ENCODE results near the gene GPR34.
"Not testable (repeated sequence)": the region's sequence is repeated elsewhere in the genome, so short reads cannot be mapped to it uniquely, and the experiment has no call there.

Gene GPR34, protein sequence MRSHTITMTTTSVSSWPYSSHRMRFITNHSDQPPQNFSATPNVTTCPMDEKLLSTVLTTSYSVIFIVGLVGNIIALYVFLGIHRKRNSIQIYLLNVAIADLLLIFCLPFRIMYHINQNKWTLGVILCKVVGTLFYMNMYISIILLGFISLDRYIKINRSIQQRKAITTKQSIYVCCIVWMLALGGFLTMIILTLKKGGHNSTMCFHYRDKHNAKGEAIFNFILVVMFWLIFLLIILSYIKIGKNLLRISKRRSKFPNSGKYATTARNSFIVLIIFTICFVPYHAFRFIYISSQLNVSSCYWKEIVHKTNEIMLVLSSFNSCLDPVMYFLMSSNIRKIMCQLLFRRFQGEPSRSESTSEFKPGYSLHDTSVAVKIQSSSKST

DNA sequence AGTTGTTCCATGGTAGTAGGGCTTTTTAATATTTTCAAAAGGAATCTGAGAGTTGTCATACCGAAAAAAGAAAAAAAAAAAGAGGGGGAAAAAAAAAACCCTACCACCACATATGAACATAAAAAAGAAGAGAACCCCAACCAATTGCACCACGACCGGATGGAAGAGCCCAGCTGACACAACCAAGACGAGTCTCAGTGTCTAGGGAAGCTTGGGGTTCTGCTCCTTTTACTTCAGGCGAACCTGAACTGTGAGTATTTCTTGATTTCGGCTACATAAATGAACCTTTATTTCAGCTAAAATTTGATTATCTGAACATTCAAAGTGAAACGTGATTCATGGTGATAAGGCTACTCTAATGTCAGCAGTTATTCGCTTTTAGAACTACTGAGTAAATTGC, at the start of gene GPR34:
Gene GPR34 (plus strand): TSS at position 139 of the 400 bp plus-strand sequence. CDS start 6,661 bp downstream, outside the sequence.
- no peak for DNase-seq

GRCh38 chrX:41646201-41646600, 42.6 kb upstream of the GPR34 start:
- not testable (repeated sequence) for DNase-seq

- DNase-seq = no peak
These were observed 35.6 kb upstream of the GPR34 start for GRCh38 chrX:41653125-41653524.

DNA sequence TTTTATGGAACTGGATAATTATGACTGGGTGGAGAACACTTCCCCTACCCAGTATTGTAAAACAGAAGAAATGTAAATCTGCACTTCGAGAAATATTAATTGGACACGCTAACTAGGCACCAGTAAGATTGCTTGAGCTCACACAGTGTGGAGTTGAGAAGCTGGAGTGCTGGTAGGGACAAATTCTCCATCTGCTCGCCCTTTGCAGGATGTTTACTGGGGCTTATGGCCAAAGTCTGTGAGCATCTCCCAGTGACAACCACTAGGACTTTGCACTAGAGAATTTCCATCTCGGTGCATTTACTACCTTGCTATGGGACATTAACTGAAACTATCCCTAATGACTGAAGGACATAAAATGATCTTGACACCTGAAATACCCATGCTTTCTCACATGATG, 33.7 kb upstream of the GPR34 start:
- DNase-seq = no peak

GRCh38 chrX:41655631-41656030, 33.1 kb upstream of the GPR34 start:
- no peak for DNase-seq

DNA sequence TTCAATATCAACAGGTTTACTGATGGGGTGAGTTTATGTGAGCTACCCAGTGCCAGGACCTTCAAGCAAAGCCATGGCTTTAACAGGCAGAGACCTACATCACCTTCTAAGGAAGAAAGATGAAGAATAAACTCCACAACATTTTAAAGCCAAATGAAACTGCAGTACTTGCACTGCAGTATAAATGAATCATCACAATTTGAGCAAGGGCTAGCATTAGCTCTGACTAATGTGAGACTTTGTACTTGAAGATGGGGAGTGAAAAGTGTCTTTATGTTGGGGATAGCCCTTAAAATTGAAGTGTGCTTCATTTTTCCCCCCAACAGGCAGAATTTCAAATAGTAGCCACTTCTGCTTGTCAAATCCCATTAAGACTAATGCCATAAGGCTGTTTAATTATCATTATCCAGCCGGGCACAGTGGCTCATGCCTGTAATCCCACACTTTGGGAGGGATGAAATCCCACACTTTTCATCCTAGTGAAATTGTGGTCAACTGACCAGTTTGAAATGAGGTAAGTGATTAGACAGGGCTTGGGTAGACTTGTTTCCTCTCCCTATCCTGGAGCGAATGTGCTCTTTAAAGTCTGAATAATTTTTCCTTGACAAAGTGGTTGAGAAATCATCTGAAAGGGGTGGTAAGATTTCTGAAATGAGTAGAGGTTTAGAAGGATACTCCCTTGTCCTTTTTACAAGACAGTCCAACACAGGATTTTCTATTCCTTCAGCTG, 27.2 kb upstream of the GPR34 start:
- DNase-seq = no peak

GRCh38 chrX:41664375-41664901, 24.3 kb upstream of the GPR34 start:
- DNase-seq = no peak

DNA sequence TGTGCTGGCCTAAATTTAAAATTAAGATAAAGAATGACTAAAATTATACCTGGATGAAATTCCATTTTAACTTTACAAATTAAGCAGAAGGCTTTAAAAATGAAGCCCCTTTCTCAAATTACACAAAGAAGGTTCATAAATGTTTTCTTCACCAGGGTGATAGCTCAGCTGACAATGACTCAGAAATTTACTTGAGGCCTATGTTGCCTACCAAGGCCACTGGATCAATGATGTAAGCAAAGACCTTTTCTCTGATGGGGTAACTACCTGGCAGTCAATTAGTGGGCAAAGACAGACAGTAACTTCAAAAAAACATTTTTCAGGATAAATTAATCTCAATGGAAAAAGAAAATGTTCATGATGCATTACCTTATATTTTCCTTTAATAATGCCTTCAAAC, 23.9 kb upstream of the GPR34 start:
- DNase-seq = no peak

- no peak for DNase-seq
These were observed 23.1 kb upstream of the GPR34 start for GRCh38 chrX:41665686-41666085.

GRCh38 chrX:41666251-41666650, 22.5 kb upstream of the GPR34 start:
- no peak for DNase-seq

DNA sequence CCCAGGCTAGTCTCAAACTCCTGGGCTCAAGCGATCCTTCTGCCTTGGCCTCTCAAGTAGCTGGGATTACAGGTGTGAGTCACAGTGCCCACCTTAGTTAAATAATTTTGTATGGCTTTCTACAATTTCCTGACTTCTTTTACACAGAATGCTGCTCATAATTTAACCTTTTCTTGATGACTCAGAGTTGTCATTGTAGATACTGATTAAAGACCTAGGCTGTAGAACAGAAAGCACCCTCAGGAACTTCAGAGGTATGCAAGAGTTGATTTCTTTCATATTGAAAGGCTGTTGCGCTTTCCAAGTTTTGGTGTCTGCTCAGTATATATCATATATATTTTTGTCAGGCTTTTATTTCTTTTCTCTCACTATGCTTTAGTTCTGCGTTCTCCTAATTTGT, 21.1 kb upstream of the GPR34 start:
- no peak for DNase-seq

- DNase-seq = no peak
These were observed 18.7 kb upstream of the GPR34 start for GRCh38 chrX:41670112-41670511.

DNA sequence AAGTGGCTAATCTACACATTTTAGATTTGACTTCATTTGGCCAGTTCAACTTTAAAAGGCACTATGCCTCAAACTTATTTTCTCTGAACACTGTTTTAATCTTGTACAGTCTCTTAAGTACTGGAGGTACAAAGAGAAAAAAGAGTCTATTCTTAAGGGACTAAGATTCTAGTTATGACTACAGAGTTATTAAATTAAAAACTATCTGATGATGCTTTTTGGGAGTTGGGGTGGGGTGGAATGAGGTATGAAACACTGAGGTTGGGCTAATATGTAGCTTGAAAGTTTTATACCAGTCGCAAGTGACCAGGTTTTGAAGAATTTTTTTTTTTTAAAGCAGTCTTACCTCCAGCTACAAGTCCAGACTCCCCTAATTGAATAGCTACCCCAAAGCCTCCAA, 17.7 kb upstream of the GPR34 start:
- DNase-seq = no peak

DNA sequence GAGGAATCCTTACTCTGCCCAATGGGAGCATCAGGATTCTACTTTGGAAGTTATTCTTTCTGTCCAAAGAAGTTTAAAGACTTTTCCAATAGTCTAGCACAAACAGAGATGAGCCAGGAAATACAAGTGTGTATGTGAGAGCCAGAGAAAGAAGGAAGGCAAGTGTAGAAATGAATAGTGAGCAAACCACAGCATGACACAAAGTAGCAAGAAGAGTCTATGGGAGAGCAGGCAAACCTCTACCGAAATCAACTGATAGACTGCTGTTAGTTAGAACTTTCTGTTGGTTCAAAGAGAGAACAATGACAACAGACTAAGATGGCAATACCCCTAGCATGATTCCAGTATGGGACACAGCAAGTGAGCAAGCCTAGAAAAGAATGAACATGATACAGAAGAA, 16.1 kb upstream of the GPR34 start:
- DNase-seq = no peak

DNA sequence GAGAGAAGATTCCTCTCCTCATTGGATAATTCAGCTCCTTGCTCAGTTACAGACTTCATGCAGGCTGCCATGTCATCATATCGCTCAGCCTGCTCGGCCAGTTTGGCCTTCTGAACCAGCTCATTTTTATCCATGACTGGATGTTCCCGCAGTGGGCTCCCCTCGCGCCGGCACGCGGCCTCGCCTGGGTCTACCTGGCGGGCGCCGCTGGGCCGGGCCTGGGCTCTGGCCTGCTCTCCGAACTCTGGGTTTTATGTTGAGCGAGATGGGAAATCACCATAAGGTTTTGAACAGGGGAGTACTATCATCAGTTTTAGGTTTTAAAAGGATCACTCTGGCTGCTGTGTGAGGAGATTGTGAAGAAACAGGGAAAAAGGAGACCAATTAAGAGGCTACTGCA, 12.4 kb upstream of the GPR34 start:
- not testable (repeated sequence) for DNase-seq

GRCh38 chrX:41677183-41678060, 11.4 kb upstream of the GPR34 start:
- no peak for DNase-seq

GRCh38 chrX:41684138-41684537, 4.6 kb upstream of the GPR34 start:
- DNase-seq = no peak

GRCh38 chrX:41684940-41685339, 3.8 kb upstream of the GPR34 start:
- DNase-seq = no peak

DNA sequence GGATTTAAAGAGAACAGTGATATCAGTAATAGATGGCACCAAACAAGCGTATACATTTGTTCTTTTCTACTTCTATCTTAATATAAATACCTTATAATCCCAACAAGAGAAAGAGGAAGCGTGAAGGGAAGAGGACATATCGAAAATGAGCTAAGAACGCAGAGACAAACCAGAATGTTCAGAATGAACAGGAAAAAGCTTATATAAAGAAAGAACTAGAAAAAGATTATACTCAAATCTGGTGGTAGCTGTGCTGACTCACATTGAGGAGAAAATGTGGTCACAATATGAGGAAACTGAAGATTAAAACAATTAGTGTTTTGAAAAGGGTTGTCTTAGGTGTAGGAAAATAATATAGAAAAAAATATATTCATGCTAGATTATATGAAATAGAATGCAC, 2.0 kb upstream of the GPR34 start:
- DNase-seq = no peak

GRCh38 chrX:41688156-41688555, 617 bp upstream of the GPR34 start:
- DNase-seq = peak; percentile 4

DNA sequence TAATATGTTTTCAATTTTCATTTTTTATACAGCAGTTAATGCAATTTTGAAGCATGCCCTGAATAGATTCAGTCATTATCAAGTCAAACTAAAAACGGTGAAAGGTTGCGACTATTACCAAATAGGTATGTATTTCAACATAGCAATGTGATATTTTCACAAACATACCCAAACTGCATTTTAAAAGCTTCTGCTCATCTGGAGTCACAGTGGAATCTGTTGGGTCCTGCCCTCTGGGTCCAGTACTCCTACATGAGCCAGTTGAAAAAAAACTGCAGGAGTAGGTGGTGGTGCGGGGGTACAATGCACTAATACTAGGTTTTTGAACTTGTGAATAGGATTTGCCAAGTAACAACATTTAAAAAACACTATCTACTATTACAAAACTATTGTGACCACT, 938 bp downstream of the GPR34 start:
- DNase-seq = no peak

GRCh38 chrX:41692162-41692749, 3.5 kb downstream of the GPR34 start:
- DNase-seq = no peak

- no peak for DNase-seq
These were observed 4.3 kb downstream of the GPR34 start for GRCh38 chrX:41693024-41693423.
